ENCODE results near the gene C16orf78.

The C16orf78 gene

DNA sequence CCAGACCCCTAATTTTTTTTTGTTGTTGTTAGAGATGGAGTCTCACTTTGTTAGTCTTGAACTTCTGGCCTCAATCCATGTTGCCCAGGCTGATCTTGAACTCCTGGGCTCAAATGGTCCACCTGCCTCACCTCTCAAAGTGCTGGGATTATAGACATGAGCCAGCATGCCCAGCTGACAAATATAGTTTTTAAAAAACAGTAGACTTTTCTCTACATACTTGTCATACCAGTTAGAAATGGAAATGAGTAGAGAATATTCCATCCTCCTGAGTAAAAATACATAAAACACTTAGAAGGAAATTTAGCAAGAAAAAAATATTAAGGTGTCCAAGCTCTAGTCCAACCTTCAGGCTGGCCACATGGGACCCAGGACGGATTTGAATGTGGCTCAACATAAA is 21.4 kb downstream of the C16orf78 start:
- no peak overlapping the region for H3K9ac ChIP-seq (ENCODE audit: low read length)
- peaks cover 12% of the 10 kb centered on the region for H3K4me1 ChIP-seq (ENCODE audit: insufficient read depth, low read length, severe bottlenecking)
- no peaks in the 10 kb centered on the region for H3K9me2 ChIP-seq (ENCODE audit: low read depth, low read length)
- TF ChIP-seq, protein P1, sequence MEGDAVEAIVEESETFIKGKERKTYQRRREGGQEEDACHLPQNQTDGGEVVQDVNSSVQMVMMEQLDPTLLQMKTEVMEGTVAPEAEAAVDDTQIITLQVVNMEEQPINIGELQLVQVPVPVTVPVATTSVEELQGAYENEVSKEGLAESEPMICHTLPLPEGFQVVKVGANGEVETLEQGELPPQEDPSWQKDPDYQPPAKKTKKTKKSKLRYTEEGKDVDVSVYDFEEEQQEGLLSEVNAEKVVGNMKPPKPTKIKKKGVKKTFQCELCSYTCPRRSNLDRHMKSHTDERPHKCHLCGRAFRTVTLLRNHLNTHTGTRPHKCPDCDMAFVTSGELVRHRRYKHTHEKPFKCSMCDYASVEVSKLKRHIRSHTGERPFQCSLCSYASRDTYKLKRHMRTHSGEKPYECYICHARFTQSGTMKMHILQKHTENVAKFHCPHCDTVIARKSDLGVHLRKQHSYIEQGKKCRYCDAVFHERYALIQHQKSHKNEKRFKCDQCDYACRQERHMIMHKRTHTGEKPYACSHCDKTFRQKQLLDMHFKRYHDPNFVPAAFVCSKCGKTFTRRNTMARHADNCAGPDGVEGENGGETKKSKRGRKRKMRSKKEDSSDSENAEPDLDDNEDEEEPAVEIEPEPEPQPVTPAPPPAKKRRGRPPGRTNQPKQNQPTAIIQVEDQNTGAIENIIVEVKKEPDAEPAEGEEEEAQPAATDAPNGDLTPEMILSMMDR (IDR thresholded peaks at IDR 0.05; ENCODE audit: low read length) = no peak
- no peak for TF ChIP-seq EZH2 (IDR thresholded peaks at IDR 0.05; ENCODE audit: borderline replicate concordance, low read length)
- H3K27me3 ChIP-seq (ENCODE audit: insufficient read depth, low read length) = no peaks in the 10 kb centered on the region
- no peaks in the 10 kb centered on the region for H3F3A ChIP-seq (ENCODE audit: insufficient read depth, low read length)
- no peak overlapping the region for H2AFZ ChIP-seq (ENCODE audit: low read length)
- no peak overlapping the region for H3K4me2 ChIP-seq (ENCODE audit: low read length)
- no peaks in the 10 kb centered on the region for H3K79me2 ChIP-seq (ENCODE audit: insufficient read depth, low read length)
- H3K9me3 ChIP-seq (ENCODE audit: low read length) = no peaks in the 10 kb centered on the region
- H3K36me3 ChIP-seq (ENCODE audit: insufficient read depth, low read length) = no peaks in the 10 kb centered on the region
- H3K27ac ChIP-seq (ENCODE audit: low read depth, low read length, poor library complexity, severe bottlenecking) = no peak overlapping the region
- no peak overlapping the region for H3K4me3 ChIP-seq (ENCODE audit: low read depth, low read length, poor library complexity, severe bottlenecking)
- H4K20me1 ChIP-seq (ENCODE audit: insufficient read depth, low read length) = no peaks in the 10 kb centered on the region

DNA sequence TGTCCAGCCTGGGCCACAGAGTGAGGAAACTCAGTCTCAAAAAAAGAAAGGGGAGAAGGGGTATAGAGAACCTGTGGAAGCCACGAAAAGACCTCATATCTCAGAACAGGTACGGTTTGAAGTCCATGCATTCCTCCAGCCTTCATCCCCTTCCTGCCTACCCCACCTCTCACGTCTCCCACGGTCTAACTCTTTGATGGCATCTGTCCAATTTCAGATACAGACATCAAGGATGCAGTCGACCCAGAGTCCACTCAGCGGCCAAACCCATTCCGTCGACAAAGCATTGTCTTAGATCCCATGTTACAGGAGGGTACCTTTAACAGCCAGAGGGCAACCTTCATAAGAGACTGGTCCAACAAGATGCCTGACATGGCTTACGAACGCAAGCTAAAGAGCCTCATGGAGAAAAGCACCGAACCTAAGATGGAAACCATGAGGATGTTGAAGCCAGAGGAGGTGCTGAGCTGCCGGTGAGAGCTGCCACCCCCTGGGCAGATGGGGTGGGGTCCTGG is 22.7 kb downstream of the C16orf78 start:
- no peaks in the 10 kb centered on the region for H3K27me3 ChIP-seq (ENCODE audit: insufficient read depth, low read length)

DNA sequence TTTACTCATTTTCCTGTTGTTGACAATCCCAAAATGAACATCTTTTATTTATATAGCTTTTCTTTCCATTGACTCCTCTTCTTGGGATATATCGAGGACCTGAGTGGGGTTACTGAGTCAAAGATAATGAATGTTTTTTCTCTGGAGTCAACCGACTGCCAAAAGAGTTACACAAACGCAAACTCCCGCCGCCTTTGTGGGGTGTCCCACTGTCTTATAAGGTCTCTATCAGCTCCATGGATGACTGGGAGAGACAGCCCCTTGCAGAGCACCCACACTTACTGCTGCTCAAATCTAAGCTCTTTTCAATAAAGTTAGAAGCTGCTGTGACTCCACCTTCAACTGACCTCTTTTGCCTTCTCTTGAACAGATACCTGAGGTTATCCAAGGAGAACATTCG is 25.2 kb downstream of the C16orf78 start:
- no peak overlapping the region for H3K9ac ChIP-seq (ENCODE audit: low read length)
- H3K27me3 ChIP-seq (ENCODE audit: insufficient read depth, low read length) = no peaks in the 10 kb centered on the region
- no peaks in the 10 kb centered on the region for H3K79me2 ChIP-seq (ENCODE audit: insufficient read depth, low read length)
- no peak overlapping the region for H2AFZ ChIP-seq (ENCODE audit: low read length)
- no peak overlapping the region for H3K4me3 ChIP-seq (ENCODE audit: low read depth, low read length, poor library complexity, severe bottlenecking)
- H3K4me1 ChIP-seq (ENCODE audit: insufficient read depth, low read length, severe bottlenecking) = peaks cover 18% of the 10 kb centered on the region
- no peaks in the 10 kb centered on the region for H3K36me3 ChIP-seq (ENCODE audit: insufficient read depth, low read length)
- no peaks in the 10 kb centered on the region for H3K9me3 ChIP-seq (ENCODE audit: low read length)
- H3F3A ChIP-seq (ENCODE audit: insufficient read depth, low read length) = no peaks in the 10 kb centered on the region
- no peaks in the 10 kb centered on the region for H3K9me2 ChIP-seq (ENCODE audit: low read depth, low read length)
- no peak overlapping the region for H3K27ac ChIP-seq (ENCODE audit: low read depth, low read length, poor library complexity, severe bottlenecking)
- no peaks in the 10 kb centered on the region for H4K20me1 ChIP-seq (ENCODE audit: insufficient read depth, low read length)
- no peak for TF ChIP-seq EZH2 (IDR thresholded peaks at IDR 0.05; ENCODE audit: borderline replicate concordance, low read length)
- TF ChIP-seq, protein P1 (IDR thresholded peaks at IDR 0.05; ENCODE audit: low read length) = no peak
- H3K4me2 ChIP-seq (ENCODE audit: low read length) = no peak overlapping the region

More for the DNA sequence above, 22.7 kb downstream of the C16orf78 start:
- Histone ChIP-seq H3K4me1 (ENCODE audit: insufficient read depth, low read length, severe bottlenecking) (peaks cover 18% of the 10 kb centered on the region), H3K4me3 (ENCODE audit: low read depth, low read length, poor library complexity, severe bottlenecking) (no peak overlapping the region), H3K9me3 (ENCODE audit: low read length) (no peaks in the 10 kb centered on the region), H3K27ac (ENCODE audit: low read depth, low read length, poor library complexity, severe bottlenecking) (no peak overlapping the region), H4K20me1 (ENCODE audit: insufficient read depth, low read length) (no peaks in the 10 kb centered on the region), H3K4me2 (ENCODE audit: low read length) (no peak overlapping the region), H2AFZ (ENCODE audit: low read length) (no peak overlapping the region), H3K9me2 (ENCODE audit: low read depth, low read length) (no peaks in the 10 kb centered on the region), H3K36me3 (ENCODE audit: insufficient read depth, low read length) (no peaks in the 10 kb centered on the region), H3F3A (ENCODE audit: insufficient read depth, low read length) (no peaks in the 10 kb centered on the region), H3K79me2 (ENCODE audit: insufficient read depth, low read length) (no peaks in the 10 kb centered on the region), H3K9ac (ENCODE audit: low read length) (no peak overlapping the region)
- TF ChIP-seq EZH2 (IDR thresholded peaks at IDR 0.05; ENCODE audit: borderline replicate concordance, low read length) = no peak
- TF ChIP-seq, protein P1 (IDR thresholded peaks at IDR 0.05; ENCODE audit: low read length) = no peak
